GM19239 (cell line): ENCODE results near the gene ACAD8.
A peak's percentile ranks its signal among the peaks of the same experiment; 100 is the strongest.
"Not testable (repeated sequence)": the region's sequence is repeated elsewhere in the genome, so short reads cannot be mapped to it uniquely, and the experiment has no call there.

ENCODE experiments used
- DNase-seq: peaks from one replicate; pipeline ENCODE4 v3.0.0; 2011; ENCODE audit warnings: low spot score; ENCODE audit not compliant: insufficient read length
- FAIRE-seq: peaks from 2 replicates; lab custom pipeline; 2011; peaks lifted over from hg19 to GRCh38; lab: Jason Lieb, UNC

The ACAD8 gene

DNA sequence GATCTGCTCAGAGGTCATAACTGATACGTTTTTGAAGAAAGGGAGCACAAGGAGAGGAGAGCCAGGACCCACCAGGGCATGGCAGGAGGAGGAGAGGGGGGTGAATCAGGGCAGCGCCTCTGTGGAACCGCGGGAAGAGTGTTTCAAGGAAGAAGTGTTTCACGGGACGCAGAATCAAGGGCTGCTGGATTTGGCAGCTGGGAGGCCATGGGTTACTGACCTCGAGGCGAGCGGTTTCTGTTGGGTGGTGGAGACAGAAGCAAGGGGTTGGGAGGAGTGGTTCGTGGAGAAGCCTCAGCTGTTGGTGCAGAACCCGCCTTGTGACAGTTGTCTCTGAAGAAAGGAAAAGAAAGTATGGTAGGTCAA, 15.8 kb upstream of the ACAD8 start:
- FAIRE-seq (no peak), DNase-seq (no peak)

DNA sequence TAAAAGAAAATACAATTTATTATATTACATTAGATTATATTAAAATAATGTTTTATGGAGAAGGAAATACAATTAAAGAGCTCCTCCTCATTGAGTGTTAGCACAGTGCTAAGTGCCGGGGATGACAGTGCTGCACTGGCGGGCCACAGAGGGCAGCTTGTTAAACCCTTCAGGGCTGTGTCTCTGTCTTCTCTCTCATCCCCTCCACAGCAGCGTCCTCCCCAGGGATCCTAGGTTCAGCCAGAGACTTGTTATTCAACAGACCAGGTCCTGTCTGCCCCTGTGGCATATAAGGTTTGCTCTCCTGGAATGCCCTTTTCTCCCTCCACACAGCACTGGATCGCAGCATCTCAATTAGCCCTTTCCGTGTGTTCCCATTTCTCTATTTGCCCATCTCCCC, 14.4 kb upstream of the ACAD8 start:
- FAIRE-seq = no peak

DNA sequence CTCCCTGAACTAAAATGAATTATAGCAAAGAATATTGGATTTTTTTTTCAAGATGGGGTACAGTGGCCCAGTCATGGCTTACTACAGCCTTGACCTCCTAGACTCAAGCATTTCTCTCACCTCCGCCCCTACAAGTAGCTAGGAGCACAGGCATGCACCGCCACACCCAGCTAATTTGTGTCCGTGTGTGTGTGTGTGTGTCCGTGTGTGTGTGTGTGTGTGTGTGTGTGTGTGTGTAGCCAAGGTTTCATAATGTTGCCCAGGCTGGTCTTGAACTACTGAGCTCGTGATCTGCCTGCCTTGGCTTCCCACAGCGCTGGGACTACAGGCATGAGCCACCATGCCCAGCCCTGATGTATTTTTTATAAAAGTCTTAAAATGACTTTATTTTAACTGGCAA, 12.8 kb upstream of the ACAD8 start:
- FAIRE-seq (no peak), DNase-seq (no peak)

More for the DNA sequence above, 14.4 kb upstream of the ACAD8 start:
- no peak for DNase-seq

DNA sequence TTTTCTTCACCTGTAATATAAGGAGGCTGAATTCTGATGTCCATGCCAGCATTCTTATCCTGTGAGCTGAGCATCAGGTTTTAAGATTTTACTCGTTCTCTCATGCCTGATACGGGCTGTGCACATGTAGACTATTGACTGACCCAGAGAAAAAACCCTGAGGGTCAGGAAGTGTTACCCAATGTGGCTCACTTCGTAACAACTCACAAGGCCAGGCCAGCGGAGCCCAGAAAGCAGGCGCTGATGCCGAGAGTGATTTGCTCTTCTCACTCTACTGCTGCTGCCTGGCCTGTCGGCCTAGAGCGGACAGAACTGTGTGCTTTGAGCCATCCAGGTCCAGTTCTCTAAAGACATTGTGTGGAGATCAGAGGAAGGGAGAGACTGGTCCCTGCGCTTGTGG, 11.0 kb upstream of the ACAD8 start:
- FAIRE-seq (no peak), DNase-seq (no peak)

DNA sequence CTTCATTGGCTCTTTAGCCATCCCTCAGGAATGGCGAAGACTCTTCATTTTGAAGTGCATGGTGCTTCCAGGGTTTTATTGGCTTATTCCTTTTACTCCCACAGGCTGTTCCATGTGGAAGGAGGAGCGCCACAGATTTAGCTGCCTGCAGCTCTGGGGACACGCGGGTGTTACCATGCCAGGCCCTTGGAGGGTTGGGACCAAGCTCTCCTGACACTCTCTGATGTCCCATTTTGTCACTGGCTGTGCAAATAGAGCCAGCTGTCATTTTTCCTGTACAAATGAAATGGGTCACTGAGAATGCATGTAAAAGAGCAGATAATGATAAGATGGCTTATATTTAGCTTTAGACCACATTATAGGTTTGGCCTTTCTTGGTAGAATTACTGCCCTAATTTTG, 9.5 kb upstream of the ACAD8 start:
- DNase-seq (no peak), FAIRE-seq (no peak)

DNA sequence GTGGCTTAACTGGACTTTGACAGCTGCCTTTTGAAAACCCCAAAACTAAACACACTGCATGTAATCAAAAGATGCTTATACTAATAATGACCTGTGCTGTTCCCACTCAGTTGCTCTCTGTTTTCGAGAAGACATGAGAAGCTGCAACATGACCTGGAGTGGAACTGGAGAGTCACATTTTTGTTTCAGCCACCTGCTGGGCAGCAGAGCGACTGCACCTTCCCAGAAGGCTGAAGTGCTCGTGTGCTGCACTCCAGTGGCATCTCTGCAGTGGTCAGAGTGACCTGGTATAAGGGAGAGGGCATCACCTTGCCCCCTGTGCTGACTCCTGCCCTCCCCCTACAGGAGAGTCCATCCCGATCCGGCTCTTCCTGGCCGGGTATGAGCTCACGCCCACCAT, 8.8 kb upstream of the ACAD8 start:
- peak; percentile 28 for DNase-seq
- peak; percentile 23 for FAIRE-seq

DNA sequence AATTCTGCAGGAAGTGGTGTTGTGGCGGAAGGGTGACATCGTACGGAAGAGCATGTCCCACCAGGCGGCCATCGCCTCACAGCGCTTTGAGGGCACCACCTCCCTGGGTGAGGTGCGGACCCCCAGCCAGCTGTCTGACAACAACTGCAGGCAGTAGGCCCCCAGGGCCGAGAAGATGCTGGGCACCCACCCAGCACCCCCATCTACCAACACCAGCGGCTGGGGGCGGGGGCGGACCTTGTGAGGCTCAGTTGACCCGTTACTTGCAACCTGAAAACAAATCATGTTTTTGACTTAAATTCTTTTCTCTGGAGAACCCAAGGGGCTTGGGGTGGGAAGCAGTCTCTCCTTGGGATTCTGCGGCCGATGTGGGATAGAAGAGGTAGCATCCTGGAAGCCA, 7.9 kb upstream of the ACAD8 start:
- FAIRE-seq = no peak
- no peak for DNase-seq

DNA sequence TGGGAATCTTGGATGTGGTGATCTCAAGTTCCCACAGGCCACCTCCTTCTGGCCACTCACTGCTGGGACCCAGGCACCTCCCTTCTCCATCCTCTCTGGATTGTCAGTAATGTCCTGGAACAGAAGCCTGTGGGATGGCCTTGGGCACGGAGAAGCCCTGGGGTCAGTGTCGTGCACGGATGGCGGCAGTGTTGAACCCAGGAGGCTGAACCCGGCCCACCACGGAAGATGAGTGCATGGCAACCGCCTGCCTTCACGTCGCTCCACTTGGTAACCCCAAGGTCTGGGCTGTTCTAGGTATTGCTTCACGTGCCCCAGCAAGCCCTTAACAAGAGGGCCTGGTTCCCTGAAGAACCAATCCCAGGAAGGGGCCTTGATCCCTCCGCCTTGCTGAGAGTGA, 7.3 kb upstream of the ACAD8 start:
- FAIRE-seq = no peak
- DNase-seq = no peak

DNA sequence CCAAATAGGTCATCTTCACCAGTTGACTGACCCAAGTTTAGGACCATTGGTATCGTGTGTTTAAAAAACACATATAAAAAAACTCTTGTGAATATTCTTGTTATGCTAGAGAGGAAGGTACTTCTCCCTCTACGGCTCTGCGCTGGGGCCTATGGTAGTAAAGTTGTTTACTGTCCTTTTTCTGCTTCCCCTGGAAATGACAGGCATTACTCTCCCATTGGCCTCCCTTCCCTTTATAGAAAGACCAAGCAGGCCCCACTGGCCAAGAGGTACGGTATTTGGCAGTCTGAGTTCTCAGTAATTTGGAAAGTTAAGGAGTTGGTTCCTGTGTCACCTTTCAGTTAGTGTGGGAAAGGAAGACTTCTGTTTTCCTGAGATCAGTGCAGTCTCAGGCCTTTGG, 6.7 kb upstream of the ACAD8 start:
- no peak for FAIRE-seq
- no peak for DNase-seq

DNA sequence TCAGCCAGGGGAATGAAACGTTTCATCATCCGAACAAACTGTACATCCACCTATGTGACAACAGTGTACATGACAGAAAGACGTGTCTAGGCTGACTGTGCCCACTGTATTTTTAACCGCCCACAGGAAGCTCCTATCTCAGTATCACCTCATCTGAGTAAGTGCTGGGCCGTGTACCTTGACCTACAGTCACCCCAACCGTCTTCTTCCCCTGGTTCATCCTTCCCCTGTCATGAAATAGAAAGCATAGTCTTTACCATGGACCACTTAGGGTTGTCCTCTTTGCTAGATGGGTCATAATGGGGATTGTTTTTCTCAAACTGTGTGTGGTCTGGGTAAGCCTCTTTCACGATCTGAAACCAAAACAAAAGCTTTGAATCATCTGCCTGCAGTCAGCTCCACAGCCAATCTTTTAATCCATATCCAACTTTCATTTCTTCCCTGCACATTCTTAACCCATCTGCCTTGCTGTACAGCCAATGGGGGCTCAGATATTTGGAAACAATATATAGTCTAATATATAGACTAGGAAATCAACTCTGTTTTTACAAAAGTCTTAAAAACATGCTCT, 4.4 kb upstream of the ACAD8 start:
- DNase-seq (no peak), FAIRE-seq (no peak)

DNA sequence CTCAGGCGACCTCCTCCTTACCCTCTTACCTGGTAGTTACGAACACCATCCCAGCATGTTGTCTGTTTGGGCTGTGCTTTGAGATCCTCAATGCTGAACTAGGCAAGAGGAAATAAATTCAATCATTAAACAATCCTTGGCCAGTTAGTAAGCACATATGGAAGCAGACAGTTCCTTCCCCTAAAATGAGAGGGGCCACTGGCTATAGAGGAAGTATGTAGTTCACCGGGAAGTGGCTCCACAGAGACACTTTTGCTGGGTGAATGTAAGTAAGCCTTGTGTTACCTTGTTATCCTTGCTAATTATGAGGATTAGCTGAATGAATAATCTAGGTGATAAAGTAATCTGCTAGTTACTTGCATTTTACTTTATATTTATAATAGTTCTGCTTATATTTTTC, 3.1 kb upstream of the ACAD8 start:
- no peak for FAIRE-seq

DNA sequence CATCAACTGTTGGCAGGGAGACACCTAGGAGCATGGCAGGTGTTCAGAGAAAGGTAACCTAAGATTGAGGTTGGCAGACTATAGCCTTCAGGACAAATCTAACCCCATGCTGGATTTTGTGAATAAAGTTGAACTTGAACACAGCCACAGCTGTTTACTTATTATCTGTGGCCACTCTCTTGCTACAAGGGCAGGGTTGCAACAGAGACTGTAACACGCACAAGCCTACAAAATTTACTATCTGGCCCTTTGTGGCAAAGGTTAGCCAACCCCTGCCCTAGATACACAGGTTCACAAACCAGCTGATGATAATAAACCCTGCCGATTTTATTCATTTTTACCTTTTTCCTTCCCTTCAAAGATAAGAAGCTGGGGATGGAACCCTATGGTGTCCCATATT, 2.7 kb upstream of the ACAD8 start:
- FAIRE-seq = no peak
- no peak for DNase-seq

More for the DNA sequence above, 3.1 kb upstream of the ACAD8 start:
- DNase-seq = no peak

DNA sequence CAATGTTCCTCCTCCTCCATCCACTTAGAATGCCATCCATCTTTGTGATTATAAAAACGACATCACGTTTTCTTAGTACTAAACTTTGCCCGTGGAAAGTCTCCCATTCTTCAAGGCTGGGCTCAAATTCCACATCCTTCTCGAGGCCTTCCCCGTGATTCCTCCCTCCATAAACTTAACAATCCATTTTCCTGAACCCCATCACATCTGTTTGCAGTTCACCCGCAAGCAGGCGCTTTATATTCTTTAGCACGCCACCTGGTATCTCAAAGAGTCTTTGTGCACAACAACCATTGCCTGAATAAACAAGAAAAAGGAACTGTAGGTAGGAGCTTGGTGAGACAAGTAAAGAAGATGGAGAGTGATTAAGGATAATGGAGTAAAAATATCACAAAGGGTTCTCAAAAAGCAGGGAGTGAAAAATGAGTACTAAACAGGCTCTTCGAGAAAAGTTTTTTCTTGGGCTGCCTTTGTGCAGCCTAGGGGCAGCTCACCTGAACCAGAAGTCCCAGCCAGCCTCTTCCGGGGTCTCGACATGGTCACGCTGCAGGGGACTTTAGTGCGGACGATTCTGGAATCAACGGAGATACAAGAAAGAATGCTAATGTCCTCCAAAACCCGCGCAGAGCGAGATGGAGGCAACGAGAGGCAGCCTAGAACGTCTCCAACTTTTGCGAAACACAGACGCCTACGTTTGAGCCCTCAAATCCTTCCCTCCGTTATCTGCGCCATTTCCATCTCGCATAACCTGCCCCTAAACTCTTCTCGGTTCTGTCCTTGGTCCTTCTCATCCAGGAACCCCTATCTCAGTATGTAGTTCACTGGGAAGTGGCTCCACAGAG, 801 bp upstream of the ACAD8 start:
- peak; percentile 68 for FAIRE-seq
- no peak for DNase-seq

DNA sequence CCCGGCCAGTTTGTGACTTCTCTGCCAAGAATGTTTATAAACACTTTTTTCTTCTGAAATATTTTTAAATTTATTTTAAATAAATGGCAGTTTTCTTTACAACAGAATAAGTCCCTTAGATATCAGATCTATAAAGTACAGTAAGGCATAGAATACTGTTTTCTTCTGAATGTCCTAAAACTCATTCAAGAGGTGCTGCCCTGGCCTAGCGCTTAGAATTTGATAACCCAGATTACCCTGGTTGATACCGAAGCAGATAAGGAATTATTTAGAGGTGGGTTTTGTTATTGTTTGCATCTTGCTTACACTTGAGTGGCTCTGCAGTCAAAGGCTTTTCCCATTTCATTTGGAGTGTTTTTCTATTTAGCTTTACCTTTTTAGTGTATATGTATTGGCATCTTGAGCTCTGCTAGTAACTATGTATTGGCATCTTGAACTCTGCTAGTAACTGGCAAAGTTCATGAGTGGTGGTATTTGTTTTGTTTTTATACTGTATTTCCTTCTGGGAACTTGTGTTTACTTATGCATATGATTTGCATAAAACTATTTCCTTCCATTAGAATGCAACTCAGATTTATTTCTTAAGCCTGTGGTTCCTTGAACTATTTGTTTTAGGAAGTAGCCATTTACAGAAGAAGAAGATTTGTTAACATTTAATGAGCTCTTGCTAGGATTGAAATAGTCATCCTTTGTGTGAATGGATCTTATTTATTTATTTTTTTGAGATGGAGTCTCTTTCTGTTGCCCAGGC, 1.2 kb downstream of the ACAD8 start:
- FAIRE-seq (no peak), DNase-seq (no peak)

DNA sequence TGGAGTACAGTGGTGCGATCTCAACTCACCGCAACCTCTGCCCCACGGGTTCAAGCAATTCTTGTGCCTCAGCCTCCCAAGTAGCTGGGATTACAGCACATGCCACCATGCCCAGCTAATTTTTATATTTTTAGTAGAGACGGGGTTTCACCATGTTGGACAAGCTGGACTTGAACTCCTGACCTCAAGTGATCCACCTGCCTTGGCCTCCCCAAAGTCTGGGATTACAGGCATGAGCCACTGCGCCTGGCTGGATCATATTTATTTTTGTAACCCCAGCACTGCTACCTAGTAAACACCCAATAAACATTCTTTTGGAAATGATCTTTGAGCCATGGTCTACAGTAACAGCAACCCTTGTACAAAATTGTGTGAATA, 1.8 kb downstream of the ACAD8 start:
- not testable (repeated sequence) for FAIRE-seq, DNase-seq

DNA sequence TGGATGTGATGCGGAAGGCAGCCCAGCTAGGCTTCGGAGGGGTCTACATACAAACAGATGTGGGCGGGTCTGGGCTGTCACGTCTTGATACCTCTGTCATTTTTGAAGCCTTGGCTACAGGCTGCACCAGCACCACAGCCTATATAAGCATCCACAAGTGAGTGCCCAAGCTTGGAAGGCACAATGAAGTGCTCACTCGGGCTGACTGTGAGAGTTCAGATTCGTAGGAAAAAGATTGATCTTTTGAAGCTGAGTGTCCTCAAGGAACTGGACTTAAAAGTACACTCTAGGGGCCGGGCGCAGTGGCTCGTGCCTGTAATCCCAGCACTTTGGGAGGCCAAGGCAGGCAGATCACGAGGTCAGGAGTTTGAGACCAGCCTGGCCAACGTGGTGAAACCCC, 3.7 kb downstream of the ACAD8 start:
- no peak for FAIRE-seq
- no peak for DNase-seq

DNA sequence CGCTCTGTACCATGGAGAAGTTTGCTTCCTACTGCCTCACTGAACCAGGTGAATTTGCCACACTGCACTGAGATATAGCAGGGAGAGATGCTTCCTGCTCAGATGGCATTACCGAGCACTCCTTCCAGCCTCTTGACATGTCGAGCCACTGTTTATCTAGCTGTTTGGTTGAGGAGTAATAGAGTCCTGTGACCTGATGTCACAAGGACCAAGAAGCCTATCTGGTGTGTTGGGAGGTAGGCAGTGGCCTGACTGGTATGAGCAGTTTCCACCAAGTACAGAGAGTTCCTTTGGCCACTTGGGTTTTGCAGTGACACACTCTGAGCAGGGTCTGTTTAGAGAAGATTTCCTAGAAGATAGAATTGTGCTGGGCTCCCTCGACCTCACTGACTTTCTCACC, 5.2 kb downstream of the ACAD8 start:
- no peak for DNase-seq
- no peak for FAIRE-seq

DNA sequence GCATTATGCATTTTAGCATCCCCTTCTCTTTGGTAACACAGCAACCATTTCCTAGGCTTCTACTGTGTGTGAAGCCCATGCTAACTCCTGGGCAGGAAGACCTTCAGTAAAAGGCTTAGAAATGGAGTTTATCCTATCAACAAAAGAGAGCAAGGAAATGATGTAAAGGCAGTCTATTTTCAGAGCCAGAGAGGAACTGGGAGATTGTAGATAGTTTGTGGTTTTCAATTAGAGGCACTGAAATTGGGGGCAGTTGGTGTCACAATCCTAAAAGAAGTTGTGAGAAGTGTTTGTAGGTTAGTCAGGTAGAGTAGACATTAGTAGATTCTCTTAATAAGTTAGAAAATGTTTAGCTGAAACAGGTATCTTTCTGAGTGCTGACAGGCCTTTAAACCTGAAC, 7.1 kb downstream of the ACAD8 start:
- no peak for FAIRE-seq
- DNase-seq = no peak

DNA sequence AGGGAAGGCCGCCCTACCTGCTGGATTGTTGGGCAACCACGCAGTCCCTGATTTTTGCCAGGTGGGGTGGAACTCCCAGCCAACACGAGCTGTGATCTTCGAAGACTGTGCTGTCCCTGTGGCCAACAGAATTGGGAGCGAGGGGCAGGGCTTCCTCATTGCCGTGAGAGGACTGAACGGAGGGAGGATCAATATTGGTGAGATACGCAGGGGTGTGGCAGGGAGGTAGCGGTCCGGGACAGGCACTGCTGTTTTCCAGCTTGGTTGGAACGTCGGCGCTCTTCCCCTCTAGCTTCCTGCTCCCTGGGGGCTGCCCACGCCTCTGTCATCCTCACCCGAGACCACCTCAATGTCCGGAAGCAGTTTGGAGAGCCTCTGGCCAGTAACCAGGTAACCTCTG, 7.6 kb downstream of the ACAD8 start:
- FAIRE-seq (no peak), DNase-seq (no peak)

DNA sequence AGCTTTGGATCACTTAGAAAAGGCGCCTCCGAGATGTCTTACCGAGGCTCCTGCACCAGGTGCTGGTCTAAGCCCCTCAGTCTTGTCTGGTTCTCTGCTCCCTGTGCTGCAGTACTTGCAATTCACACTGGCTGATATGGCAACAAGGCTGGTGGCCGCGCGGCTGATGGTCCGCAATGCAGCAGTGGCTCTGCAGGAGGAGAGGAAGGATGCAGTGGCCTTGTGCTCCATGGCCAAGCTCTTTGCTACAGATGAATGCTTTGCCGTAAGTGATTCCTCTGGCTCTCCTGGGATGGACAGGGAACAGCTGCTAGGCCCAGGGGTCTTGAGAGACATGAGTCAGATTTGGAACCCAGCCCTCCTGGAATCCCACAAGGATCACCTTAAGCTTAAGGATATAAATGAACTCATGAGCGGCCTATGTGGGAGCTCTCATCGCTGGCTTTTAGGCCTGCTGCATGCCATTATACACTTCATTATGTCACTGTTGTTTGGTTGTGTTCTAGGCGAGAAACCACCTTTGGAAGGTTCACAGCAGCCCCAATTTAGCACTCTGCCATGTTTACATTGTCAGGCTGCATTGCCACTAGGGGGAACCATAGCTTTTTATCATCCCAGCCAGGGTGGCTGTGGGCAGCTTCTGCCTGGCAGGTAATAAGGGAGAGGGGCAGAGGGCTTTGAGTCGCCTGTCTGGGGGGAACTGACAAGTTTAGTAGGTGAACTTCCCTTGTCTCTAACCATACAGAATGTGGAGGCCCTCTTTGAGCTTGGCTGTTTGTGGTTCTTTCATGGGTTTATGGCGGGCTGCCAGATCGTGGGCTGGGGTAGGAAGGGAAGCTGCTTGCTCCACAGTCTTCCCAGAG, 8.5 kb downstream of the ACAD8 start:
- DNase-seq (no peak), FAIRE-seq (no peak)
